ENCODE measurements around the gene FOXI3.
"Not testable (repeated sequence)": the region's sequence is repeated elsewhere in the genome, so short reads cannot be mapped to it uniquely, and the experiment has no call there.

The FOXI3 gene

DNA sequence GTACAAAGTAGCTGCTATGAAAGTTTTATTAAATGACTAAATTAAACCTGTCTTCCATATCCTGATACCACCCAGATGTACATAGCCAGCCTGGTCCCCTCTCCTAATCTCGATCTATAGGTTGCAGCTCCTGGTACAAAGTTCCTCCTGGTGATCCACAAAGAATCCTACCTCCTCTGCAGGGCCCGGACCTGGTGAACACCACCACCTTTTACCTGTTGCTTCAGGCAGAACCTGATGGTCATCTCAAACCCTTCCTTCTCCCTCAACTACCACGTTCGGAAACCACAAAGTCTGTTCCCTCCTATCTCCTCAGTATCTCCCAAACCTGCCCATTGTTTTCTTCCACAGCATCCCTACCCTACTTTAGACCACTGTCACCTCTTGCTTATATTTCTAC, 15.5 kb downstream of the FOXI3 start:
- no peak for DNase-seq

DNA sequence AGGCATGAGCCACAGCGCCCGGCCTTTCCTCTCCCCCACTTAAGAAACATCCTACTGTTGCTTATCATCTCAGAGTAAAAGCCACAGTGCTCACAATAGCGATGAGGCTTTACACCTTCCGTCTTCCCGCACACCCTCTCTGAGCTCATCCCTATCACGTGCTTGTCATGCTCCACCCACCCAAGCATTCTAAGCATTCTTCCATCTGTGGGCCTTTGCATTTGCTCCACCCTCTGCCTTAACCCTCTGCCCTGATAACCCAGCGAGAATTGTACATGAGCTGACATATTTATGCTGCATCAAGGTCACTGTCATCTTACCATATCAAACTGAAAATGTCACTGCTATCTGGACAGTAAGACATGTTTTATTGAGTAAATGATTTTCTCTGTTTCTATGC, 22.6 kb downstream of the FOXI3 start:
- no peak for DNase-seq

GRCh38 chr2:88423733-88424132, 28.8 kb downstream of the FOXI3 start:
- DNase-seq: no peak

- DNase-seq: not testable (repeated sequence)
Measured at GRCh38 chr2:88419051-88419450, 33.4 kb downstream of the FOXI3 start.

DNA sequence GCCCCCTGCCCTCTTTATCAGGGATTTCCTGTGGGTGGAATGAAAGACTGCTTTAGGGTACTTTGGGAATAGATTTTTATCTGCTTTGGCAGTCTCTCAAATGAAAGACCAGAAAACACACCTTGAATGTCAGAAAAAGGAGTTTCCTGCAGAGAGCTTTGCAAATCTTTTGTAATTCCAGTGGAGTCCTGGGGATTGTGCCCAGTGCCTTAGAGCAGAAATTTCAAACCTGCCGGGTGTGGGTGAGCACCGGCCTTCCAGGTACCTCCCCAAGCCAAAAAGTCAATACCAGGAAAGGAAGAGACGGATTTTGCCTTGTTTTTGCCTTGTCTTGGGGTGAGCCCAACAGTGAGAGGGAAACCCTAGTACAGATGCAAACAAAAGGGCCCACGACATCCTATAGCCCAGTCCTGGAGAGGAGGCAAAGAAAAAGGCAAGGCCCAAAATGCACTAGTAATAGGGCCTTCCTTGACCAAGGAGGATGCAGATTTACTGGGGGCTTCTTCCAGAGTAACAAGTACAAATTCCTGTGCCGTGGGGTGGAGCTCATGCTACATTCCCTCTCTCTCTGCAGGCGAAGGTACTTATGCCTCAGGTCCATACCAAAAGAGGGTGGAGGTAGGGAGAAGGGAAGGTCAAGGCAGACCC, 36.4 kb downstream of the FOXI3 start:
- DNase-seq: no peak

GRCh38 chr2:88408870-88409269, 43.6 kb downstream of the FOXI3 start:
- not testable (repeated sequence) for DNase-seq

- no peak for DNase-seq
Measured at GRCh38 chr2:88400037-88400767, 52.3 kb downstream of the FOXI3 start.

DNA sequence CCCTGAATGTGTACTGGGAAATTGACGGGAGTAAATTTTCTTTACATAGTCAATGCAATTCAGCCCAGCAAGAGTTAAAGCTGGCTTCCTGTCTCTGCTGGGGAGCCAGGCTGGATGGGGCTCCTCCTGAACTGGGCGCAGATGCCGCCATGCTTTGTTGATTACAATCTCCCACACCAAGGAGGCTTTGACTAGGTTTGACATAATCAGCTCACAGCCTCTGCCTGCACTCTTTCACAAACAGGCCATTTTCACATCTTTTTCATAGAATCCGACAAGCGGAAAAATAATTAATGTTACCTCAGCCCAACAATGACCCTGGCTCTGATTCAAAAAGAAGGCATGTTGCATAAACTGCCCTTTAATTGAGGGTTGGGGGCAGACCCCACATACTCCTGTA, 54.3 kb downstream of the FOXI3 start:
- no peak for DNase-seq
